Iris pigment epithelial cell (primary cell): ENCODE results near the gene KRT9.
"Not testable (repeated sequence)": the region's sequence is repeated elsewhere in the genome, so short reads cannot be mapped to it uniquely, and the experiment has no call there.

Experiments used
- DNase-seq: peaks from one replicate; pipeline ENCODE4 v3.0.0-alpha.2; 2011; ENCODE audit warnings: low read depth

KRT9 gene

DNA sequence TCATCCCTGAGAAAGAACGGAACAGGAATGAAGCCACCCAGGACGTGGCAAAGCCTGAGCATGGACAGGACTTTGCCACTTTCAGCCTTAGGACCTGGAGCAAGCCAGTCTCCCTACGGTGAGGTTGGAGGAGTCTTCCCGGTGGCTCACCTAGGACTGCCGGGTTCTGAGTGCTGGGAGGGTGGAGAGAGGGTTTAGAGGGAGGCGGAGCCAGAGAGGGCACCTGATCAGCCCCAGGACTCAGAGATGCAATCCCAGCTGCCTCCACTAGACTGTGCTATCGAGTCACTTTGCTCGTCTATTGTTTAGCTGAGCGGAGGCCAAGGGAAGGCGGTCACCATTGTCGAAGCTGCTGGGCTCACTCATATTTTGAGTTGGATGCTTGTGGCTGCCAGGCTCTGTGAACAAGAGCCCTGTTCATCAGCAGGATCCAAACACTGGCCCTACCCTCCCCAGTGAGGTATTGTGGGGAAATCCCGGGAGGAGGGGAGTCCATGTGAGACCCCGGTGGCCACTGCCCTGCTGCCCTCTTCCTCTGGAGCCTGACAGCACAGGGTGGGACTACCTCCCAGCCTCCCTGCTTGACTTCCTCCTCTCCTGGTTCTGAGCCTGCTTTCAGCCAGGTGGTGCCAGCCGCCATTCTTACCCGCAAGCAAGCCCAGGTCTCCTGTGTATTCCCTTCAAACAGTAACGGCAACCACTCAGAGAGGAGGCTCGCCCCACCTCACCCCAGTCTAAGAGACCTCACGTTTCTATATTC is 7.8 kb upstream of the KRT9 start:
- peak; percentile 61 for DNase-seq

DNA sequence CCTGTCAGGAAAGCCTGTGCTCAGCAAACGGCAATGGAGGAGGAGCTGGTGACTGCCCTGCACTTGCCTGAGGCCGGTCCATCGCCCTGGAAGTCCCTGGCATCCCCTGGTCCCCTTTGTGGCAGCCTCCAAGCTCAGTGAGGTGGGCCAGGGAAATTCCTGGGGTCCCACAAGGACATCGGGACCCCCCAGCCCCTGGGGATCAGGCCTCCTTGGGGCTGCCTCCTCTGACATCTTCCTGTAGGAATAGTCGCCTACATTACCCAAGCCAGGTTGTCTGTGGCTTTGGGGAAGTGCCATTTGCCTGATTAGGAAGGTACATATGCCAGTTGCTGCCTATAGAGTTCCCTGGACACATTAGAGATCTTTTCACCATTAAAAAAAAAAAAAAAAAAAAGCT is 7.1 kb upstream of the KRT9 start:
- DNase-seq = no peak

DNA sequence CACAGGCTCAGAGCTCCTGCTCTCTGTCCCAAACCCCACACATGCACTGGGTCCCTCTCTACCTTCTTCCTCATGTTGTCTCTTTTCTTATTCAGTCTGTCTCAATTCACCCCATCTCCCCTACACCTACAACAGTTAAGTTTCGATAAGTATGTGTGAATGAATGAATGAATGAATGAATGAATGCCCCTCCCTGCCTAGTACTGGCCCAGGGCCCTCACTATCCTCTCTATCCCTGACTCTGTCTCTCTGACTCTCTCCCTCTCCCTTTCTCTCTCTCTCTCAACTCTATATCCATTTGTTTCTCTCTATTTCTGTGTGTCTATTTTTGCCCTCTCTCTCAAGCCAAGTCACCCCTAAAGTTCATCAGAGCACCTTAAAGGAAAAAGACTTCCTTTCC is 6.7 kb upstream of the KRT9 start:
- no peak for DNase-seq

DNA sequence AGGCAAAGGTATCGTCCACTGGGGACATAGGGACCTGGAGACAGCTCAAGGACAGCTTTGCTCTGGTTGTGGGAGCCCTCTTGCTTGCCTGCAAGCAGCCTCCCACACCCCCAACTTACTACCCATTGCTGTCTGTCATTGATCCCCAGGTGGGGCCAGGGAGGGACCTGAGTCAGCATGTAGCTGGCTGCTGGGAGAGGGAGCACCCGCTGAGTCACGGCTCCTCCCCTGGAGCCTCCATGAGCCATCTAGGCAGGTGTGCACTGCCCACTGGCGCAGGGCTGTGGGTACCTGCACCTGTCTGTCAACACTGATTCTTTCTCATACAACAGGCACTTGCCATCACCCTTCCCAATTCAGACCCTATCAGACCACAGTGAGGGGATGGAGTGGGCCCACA is 4.9 kb upstream of the KRT9 start:
- not testable (repeated sequence) for DNase-seq

DNA sequence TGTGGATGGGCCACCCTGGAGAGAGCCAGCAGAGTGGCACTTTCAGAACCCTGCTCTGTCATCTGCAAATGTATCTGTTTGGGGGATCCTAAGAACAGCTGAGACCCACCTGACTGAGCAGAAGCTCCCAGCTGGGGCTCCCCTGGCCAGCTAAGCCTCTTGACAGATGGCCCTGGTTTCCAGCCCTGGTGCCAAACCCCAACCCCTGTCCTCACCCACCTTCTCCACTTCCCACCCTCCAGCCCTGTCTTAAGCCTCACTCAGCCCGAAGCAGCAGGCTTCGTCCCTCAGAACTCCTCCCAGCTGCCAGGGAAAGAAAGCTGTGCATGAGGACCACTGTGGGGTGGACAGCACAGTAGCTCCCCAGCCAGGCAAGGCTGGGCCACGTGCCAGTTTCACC is 3.5 kb upstream of the KRT9 start:
- no peak for DNase-seq

DNA sequence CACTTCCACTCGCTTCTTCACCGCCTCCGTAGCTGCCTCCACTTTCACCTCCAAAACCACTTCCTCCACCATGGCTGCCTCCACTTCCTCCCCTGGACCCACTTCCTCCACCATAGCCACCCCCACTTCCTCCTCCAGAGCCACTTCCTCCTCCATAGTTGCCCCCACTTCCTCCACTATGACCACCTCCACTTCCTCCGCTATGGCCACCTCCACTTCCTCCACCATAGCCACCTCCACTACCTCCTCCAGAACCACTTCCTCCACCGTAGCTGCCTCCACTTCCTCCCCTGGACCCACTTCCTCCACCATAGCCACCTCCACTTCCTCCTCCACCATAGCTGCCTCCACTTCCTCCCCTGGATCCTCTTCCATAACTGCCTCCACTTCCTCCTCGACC is 4.5 kb downstream of the KRT9 start:
- DNase-seq = no peak

DNA sequence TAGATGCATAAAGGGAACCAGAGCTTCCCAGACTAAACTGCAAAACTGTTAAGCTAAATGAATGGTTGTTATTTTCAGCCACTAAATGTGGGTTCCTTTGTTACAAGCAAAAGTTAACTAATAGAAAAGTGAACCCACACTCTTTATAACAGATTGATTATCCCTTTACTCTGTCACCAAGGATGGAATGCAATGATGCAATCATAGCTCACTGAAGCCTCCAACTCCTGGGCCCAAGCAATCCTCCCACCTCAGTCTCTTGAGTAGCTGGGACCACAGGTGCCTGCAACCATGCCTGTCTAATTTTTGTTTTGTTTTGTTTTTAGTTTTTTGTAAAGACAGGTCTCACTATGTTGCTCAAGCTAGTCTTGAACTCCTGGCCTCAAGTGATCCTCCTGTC is 6.5 kb downstream of the KRT9 start:
- no peak for DNase-seq

DNA sequence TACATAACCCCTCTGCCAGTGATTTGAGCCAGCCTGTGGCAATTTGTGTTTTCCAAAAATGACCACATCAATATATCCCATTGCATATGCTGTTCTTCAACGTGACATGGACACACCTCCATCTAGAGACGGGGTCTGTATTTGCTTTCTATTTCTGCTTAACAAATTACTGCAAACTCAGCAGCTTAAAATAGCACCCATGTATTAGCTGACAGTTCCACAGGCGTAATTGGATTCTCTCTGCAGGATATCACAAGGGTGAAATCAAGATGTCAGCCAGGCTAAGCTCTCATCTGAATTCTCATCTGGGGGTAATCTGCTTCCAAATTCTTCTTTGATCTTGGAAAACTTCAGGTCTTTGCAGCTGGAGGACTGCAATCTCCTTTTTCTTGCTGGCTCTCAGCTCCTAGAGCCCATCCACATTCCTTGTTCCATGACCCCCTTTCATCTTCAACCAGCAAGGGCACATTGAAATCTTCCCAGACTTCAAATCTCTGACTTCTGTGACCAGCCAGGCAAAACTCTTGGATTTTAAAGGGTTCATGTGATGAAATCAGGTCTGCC is 8.2 kb downstream of the KRT9 start:
- DNase-seq = no peak

DNA sequence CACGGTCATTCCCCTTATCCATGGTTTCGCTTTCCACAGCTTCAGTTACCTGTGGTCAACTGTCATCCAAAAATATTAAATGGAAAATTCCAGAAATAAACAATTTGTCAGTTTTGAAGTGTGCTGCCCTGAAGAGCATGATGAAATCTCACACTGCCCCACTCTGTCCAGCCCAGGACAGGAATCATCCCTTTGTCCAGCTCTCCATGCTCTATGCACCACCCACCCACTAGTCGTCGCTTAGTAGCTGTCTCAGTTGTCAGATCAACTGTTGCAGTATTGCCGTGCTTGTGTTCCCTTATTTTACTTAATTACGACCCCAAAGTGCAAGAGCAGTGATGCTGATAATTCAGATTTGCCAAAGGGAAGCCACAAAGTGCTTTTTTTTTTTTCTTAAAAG is 10.3 kb downstream of the KRT9 start:
- DNase-seq = no peak

DNA sequence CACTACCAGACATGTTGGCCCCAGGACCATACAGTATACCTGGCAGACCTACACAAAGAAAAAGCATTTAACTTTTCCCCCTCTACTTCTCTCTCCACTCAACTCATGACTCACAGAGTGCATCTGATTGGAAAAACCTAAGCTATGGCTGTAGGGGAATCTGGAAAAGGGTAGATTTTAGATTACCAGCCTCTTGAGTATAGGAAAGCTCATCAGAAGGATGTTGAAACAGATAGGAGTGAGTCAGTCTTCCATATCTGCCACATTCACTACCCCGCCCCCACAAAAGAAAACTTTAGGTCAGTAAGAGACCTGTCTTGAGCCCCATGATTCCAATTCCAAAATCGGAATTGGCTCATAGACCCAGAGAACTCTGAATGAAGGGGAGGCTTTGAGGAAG is 12.3 kb downstream of the KRT9 start:
- peak; percentile 65 for DNase-seq

DNA sequence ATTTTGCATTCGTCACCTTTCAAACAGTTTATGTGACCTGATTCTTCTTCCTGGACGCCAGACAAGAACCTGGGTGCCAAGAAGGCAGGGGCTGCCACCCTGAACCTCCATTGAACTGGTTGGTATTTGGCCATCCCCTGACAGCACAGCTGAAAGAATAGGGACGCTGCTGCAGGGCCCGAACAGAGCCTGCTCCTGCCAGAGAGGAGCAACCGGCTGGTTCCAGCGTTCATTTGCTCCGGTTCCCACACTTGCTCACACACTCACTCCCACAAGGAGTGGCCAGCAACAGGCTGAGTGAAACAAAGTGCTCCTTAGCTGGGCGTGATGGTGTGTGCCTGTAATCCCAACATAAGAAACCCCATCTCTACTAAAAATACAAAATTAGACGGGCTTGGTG is 14.9 kb downstream of the KRT9 start:
- no peak for DNase-seq

DNA sequence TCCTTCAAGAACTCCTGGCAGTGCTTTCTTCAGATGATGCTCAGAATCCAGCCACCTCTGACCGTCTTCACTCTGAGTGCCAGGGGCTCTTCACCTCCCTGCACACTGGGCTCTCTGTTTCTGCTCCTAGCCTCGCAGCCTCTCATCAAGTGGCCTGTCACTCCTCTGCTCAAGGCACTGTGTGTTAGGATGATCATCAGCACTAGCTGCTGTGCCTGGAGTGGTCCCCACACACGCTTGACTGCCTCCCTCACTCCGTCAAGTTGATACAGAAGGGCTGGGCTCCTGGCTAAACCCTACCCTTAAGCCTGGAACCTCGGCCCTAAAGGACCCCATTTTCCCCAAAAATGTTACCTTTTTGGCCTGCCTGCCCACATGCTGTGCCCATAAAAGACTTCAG is 15.6 kb downstream of the KRT9 start:
- no peak for DNase-seq

DNA sequence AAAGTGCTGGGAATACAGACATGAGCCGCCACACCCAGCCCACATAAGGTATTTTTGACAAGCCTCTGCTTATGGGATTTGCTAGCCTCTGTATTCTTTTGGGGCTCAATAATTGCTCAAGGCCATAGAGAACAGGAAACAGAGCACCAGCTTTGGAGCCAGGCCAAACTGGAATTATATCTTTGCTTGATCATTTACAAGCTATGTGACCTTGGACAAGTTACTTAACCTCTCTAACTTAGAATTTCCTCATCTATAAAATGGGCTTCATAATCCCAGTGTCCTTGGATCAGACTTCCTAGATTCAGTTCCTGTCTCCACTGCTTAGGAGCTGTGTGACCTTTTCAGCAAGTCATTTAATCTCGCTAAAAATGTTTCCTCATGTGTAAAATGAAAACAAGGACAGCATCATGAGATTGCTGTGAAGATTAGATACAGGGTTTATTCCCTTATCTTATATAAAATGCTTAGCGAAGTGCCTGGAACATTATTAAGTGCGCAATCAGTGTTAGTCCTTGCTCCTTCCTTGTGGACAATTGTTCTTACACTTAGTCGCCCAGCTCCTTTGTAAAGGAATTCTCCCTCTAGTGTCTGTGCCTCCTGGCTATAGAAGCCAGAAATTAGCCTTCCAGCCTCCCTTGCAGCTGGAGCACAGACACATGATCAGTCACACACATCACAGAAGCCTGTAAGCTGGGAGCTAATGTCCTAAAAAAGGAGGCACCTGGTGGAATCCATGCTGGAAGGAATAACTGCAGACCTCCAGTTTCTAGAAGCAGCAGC is 16.6 kb downstream of the KRT9 start:
- peak; percentile 63 for DNase-seq

DNA sequence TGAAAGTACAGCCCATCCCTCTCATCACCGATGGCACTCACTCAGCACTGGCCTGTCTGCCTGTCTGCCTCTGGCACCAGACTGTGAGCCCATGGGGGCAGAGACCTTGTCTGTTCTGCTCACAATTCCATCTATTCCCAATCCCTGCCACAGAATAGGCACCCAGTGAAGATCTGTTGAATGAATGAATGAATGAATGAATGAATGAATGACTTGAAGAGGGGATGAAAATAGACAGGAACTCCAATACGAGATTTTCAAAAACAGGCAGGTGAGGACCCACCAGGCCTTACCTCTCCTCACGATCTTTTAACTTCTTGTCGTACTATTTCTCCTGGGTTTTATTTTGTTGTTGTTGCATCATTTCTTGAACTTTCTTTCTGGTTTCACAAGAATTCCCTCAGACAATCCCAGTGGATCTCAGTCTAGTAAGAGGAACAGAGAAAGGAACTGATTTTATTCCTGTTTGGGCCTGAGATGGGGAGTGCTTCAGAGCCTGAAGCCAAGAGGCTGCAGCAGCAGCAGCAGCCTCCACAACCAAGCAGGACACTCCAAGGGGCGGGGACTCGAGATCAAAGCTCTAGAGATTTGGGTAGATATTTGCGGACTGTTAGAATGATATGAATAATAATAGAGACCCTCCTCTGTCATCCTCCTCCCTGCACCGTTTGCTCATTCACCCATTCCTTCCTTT is 17.7 kb downstream of the KRT9 start:
- DNase-seq = no peak

DNA sequence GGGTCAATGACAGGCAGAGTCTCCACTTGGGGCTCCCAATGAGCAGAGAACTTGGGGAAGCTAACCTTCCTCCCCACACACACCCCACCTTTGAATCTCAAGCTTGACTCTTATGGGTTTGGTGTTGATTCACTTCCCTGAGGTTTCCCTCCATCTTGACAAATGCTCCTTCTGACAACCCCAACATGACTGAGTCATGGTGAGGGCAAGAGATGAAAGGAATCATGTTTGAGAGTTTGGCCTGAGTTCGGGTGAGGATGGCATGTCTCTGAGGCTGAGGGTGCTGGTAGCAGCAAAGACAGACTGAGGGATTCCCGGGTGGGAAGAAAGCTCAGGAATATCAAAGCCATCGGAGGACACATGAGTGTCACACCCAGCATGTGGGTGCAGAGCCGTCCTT is 18.7 kb downstream of the KRT9 start:
- no peak for DNase-seq

DNA sequence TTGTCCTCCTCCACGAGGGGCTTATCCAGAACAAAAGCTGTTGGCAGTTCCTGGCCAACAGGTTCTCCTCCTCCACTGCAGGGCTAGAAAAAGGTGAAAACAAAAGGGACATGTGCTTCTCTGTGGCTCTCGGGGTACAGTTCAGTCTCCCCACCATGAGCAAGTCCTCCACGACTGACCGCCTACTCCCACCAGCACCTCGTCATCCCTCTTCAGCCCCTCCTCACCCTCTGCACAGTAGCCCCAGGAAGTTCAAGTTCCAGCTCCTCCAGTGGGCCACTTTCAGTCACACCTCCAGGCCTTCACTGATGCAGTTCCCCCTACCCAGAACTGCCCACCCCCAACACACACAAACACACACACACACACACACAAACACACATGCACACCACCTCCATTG is 19.4 kb downstream of the KRT9 start:
- no peak for DNase-seq

DNA sequence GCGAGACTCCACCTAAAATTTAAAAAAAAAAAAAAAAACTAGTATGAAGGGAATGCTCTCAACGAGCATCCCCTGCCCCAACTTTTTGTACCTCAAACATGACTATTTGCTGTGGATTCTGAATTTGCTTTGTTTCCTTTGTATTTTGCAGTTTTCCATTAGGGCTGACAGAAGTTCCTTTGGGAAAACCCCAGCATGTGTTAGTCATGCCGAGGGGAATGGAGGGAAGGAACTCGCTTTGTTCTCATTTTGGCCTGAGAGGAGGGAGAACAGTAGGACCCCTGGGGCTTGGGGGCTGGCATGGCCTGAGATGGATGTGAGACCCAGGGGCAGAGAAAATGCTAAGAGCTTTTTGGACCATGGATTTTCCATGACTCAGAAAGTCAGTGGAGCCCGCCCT is 20.5 kb downstream of the KRT9 start:
- DNase-seq = no peak

DNA sequence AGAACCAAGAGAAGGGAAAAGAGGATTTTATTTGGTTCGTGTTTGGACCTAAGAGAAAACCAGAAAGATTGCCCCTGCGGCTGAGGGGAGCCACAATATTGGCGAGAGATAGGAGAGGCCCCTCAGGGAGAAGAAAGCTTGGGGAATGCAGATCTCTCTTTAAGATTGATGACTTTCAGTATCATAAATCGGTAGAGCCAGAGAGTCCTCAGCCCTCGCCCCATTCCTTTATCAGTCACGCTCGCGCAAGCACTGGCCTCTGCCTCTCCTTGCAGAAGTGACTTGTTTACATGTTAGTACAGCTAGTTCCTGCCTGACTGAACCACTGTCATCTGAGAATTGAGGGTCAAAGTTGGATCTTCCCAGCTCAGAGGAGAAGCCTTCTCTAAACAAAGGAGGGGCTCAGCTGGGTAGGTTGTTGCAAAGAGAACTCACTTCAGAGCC is 22.2 kb downstream of the KRT9 start:
- peak; percentile 62 for DNase-seq

DNA sequence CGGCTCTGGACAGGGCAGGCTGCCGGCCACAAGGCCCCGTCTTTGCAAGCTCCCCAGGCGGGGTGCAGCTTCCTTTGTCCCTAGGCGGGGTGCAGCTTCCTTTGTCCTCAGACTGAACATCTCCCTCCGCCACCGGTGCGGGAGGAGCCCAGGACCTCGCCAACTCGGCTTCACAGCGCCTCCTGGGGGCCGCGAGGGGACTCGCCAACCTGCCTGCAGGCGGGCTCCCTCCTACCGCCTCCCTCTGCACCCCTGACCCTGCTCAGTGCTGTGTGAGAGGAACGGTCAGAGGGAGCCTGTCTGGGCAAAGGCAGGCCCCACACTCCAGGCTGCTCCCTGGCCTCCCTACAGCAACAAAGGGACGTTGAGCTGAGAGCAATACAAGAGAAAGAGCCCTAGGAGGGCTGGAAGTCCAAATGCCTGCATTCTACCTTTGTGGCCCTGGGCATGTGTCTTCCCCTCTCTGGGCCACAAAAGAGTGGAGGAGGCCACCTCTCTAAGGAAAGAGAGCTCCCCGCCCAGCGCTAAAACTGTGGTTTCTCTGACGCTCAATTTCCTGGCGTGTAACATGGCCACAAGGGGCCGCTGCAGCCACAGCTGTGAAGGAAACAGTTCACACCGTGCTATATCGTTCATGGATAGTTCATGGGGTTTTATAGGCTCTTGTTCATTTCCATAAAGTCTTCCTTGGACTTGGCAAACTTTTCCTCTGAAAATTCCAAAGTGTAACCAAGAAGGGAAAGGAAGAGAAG is 22.8 kb downstream of the KRT9 start:
- DNase-seq = peak; percentile 89

DNA sequence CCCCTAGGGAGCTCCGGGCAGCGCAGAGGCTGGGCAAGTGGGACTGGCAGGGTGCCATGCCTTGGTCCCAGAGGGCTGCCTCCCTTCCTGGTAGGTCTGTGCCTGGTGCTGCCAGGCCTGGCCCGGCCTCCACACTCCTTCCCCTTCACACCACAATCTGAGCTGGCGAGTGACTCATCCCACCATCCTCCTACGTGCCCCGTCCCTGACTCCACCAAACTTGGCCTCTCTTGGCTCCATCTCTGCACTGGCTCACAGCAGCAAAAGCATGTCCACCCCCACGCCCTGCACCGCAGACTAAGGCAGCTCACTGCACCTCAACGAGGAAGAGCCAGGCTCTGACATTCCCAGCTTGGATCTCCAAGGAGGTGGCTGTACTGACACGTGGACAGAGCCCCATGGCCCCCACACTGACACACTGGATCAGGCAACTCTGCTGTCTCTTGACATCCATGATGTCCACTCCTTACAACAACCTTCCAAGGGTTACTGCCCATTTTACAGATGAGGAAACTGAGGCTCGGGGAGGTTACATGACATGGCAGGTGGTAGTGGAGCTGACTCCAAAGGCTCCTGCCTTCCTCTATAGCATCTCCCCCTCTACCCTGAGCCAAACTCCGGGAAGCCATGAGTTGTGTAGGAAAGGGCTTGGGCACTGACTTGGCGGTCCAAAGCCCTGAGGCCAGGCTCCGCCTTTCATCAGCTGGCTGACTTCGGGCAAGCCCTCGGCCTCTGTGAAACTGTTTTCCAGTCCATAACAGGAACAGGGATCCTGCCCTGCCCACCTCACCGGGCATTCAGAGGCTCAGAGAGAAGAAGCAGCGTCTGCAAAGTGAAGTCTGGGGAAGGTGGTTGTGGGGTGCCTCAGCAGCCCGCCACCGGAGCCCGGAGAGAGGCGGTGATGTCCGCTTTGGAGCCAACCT is 23.7 kb downstream of the KRT9 start:
- DNase-seq = peak; percentile 98

DNA sequence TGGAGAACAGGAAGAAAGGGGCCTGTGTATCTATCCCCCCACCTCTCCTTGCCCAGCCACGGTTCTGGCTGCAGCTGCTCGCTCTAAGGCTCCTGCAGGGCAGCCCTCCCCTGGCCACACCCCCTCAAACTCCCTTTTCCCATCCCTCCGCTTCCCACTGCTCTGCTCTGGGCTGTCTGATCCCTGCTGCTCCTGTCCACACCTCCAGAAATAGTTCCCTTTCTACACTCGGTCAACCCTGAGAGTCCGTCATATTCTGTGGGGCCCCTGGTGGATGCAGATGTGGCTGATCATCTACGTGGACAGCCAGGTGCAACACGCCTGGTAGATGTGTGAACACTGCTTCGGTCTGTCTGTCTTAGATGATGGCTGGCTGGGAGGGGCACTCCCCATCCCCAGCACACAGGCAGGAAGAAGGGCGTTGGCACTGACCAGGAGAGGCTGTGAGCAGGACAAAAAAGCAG is 24.4 kb downstream of the KRT9 start:
- no peak for DNase-seq
